Hematopoietic multipotent progenitor cell (in vitro differentiated cells): Measurements from ENCODE around the gene DCAF15. TPM values are rescaled to one million over a fixed set of nuclear protein-coding genes. Genes with fewer than 3 reads are reported as not detected.

ENCODE experiments used
- DNase-seq, 3 donors: peaks; one replicate each; pipeline ENCODE4 v3.0.0-alpha.2; 2011 to 2015; ENCODE audit warnings: low read depth in 2 of 3, low spot score in 2 of 3
- total RNA-seq: library from RNA; depleted of rRNA; stranded (reverse); fragments of >200 nt; gene quantifications from one replicate; pipeline ENCODE4 v1.2.3, GENCODE V29; 2012

DCAF15 gene
- total RNA-seq, 1 donor: 61.9 TPM

DNA sequence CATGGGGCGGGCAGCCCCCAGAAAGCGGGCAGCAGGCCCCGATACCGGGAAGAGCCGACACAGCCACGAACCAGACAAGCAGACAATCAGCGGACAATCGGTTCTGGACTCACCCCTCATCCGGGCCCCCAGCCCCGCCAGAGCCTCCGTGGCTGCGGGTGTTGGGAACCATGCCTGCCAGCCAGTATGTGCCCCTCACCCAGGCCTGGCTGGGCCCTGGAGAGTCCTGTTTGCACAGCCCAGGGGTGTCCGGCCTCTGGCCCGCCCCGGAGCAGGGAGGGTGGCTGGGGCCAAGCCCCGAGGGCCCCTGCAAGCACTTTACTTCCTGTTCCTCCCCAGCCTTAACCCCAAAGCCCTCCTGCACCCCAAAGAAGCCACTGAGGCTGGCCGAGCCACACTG is 21.9 kb upstream of the DCAF15 start:
- no peak for DNase-seq

DNA sequence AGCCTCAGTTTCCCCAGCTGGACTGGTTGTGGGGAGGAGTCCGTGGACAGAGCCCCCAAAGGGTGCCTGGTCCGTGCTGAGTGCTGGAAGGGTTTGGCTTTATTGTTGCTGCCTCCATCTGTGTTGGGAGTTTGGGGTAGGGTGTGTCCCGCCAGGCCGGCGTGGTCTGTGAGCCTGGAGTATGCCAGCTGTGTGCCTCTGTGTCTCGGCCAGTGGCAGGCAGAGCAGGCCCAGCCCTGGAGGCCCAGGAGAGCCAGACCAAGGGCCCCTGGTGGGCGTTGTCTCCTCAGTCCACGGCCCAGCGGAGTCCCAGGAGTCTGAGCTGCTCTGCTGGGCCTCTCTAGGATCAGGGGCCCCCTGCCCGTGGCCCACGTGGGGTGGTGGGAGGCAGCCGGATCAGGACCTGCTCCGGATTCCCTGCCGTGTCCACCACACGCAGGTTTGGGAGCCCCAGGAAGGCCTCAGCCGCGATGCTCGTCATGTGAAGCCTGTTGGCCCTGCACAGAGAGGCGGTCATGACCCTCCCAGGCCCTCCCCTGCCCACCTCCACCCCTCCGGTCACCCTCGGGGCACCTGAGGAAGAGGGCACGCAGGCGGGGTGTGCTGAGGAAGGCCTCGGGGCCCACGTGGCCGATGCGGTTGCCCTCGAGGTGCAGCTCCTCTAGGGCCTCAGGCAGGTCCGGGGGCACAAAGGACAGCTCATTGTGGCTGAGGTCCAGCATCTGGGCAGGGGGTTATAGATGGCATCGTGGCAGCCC is 20.7 kb upstream of the DCAF15 start:
- DNase-seq: no peak

DNA sequence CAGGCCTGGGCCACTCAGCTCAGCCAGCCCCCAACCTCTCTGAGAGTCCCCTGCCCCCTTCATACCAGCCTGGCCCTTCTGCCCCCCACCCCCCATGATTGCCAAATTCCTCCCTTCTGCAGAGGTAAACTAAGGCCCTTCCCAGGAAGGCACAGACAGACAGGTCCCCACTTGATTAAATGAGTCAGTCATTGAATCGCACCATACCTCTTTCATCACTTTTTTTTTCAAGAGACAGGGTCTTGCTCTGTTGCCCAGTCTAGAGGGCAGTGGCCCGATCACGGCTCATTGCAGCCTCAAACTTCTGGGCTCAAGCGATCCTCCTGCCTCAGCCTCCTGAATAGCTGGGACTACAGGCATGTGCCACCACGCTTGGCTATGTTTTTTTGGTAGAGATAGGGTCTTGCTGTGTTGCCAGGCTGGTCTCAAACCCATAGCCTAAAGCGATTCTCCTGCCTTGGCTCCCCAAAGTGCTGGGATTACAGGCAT is 20.1 kb upstream of the DCAF15 start:
- DNase-seq: no peak

DNA sequence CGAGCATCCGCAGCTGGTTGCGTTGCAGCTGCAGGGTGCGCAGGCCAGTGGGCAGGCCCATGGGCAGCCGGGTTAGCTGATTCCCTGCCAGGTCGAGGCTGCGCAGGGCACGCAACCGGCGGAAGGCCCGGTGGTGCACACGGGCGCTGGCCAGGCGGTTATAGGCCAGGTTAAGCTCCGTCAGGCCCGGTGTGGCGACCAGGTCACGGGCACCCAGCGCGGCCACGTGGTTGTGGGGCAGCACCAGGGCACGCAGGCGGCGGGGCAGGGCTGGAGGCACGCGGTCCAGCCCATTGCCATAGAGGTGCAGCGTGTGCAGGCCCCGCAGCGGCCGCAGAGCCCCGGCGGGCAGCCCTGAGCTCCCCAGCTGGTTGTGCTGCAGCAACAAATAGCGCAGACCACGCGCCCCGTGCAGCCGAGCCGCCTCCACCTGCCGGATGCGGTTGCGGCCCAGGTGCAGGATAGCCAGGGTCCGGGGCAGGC is 19.4 kb upstream of the DCAF15 start:
- DNase-seq: no peak

DNA sequence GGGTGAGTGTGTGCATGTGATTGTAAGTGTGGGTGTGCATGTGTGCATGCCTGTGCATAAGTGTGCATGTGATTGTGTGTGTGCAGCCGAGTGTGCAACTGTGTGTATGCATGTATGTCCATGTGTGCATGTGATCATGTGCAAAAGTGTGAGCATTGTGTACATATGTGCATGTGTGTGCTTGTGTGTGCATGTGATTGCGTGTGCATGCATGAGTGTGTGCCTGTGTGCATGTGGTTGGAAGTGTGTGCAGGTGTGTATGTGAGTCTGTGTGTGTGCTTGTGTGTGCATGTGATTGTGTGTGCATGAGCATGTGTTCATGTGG is 17.6 kb upstream of the DCAF15 start:
- no peak for DNase-seq

DNA sequence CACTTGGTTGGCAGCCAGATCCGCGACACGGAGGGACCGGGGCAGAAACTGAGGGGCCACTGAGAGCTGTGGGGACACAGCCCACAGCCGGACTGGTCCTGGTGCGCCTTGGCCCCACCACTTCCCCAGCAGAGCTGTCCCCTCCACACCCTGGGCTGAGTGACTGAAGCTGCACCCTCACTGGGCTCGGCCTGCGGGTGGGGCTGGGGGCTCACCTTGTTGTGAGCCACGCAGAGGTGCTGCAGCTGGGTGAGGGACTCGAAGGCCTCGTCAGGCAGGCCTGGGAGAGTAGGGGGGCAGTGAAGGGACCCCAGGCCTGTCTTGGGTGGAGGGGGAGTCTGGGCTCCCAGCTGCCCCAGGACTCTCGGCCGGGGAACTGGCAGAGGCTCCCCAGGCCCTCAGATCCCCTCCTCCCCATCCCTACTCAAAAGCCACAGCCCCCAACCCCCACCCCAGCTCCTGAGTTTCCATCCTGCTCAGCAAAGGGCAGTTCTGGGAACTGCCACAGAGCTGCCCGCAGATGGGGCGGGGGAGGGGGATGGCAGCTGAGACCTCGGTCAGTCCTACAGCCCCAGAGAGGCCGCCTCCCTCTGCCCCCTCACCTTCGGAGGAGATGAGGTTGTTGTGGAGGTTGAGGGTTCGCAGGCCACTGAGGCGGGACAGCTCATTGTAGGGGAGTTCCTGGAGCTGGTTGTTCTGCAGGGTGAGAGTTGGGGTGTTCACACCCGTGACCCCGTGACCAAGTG is 16.4 kb upstream of the DCAF15 start:
- DNase-seq: no peak

DNA sequence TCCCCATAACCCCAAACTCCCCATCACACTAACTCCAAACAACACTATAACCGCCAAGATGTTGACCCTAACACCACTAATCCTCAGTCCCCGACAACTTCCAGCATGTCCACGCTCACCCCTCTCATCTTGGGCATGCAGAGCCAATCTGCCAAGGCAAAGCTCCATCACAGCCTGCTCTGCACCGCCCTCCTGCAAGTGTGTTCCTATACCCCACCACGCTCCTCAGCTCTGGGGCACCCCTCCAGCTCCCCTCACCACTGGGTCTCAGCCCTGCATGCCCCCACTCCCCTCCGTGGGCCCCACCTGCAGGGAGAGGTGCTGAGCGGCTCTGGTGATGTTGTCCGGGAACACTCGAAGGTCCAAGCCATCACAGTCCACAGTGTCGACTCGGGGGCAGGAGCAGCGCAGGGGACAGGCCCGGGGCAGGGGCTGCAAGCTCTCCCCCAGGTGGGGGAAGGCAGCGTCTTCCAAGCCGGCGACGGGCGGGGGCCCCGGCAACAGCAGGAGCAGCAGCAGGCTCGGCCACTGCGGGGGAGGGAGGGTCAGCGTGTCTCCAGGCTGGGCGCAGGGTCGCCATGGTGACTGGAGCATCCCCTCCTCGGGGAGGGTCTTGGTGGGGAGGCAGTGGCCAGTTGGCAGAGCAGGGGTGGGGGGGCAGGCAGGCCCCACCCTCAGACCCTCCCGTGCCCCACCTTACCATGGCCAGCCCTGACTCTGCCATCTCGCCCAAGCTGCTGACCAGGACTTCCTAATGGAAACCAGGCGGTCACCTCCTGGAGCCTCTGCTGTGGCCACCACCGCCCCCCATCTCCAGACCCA is 14.6 kb upstream of the DCAF15 start:
- no peak for DNase-seq

DNA sequence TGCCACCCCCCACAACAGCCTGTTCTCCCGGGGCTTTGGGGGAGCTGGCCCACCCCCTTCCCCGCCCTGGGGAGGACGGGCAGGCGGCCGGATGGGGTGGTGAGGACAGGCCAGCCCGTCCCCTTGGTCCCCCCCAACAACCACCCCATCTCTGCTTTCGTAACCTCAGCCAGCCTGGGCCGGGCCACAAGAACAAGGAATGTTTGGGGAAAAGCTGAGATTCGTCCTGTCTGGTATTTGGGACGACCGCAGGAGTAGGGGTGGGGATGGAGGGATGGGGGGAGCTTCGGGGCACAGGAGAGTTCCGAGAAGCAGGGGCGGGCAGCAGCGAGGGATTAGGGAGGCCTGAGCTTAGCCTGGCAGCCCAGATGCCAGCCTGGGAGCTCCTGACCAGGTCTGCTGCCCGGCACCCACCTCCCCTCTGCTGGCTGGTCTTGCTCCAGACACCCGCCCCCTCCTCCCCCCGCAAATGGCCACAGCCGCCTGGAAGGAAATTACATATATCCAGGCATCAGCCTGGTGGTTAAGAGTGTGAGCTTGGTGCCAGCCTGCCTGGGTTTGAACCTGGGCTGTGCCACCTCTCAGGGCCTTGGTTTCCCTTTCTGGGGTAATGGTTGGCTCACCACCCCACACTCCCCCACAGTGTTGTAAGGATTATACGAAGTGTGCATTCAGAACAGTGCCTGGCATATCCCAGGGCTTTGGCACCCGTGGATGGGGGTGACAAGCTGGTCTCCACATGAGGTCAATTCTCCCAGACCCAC is 13.8 kb upstream of the DCAF15 start, which contains the start of gene PODNL1:
Gene PODNL1 (minus strand): TSS at position 117 of the 764 bp plus-strand sequence. CDS start 236 bp downstream, outside the sequence.
- peak in 1 of 3 donors; percentile 40 for DNase-seq

DNA sequence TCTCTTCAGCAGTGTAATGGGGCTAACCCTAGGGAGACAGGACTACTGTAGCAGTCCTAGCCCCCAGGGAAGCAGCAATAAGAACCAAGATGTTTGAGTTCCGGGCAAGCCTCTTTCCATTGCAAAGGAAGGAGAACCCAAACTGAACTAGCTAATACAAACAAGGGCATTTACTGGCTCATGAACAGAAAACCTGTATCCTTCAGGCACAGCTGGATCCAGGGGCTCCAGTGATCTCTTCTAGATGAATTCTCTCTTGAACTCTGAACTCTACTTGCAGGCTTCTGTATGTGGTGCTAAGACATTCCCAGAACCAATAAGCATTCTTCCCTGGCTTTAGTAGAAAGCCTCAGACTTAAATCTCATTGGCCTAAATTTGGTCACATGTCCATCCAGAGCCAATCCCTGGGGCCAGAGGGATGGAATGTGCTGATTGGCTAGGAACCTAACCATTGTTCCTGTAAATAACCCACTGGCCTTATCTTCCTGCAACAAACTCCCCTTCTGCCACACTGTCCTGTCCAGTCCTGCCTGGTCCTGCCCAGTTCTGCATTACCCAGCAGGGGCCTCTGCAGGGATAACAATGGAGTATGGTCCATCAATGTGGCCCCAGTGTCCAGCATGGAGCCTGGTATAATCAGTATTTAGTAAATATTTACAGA is 10.2 kb upstream of the DCAF15 start:
- no peak for DNase-seq

DNA sequence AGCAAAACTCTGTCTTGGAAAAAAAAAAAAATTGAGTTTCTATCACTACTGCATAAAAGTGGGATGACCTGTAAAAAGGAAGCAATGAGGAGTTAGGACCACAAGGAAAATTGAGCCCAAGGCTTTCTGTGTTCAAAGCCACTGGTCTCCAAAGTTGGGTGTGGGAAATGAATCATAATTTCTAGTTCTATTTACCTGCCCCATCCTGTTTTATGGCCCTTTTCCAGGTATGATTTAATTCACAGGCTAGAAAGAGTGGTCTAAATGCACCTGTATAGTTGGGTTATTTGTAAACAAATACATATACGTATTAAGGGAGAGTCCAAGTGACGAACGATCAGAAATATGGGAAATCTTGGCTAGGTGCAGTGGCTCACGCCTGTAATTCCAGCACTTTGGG is 5.9 kb upstream of the DCAF15 start:
- no peak for DNase-seq

DNA sequence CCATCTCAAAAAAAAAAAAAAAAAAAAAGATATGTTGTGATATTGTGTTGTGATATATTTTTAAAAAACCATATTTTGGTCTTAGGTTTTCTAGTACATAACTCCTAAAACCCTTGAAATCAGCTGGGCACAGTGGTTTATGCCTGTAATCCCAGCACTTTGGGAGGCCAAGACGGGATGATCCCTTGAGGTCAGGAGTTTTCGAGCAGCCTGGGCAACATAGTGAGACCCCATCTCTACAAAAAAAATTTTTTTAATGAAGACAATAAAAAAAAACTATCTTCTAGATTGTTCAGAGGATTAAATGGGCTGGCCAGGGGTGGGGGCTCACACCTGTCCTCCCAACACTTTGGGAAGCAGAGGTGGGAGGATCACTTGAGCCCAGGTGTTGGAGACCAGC is 1.3 kb upstream of the DCAF15 start:
- no peak for DNase-seq

DNA sequence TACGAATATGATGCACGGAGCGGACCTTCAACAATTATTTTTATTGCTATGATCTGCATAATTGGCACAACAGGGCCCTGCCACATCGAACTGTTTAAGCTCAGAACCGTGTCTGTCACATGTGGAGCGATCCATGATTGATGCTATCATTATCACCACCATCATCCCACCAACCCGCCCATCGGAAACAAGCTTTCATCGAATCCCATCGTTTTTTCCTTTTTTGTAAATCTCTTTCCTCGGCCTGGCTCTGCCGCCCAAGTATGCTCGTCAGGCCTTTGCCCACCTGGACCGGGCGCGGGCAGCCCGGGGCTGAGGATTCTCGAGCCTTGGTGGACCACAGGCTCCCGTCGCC is 533 bp upstream of the DCAF15 start:
- no peak for DNase-seq

DNA sequence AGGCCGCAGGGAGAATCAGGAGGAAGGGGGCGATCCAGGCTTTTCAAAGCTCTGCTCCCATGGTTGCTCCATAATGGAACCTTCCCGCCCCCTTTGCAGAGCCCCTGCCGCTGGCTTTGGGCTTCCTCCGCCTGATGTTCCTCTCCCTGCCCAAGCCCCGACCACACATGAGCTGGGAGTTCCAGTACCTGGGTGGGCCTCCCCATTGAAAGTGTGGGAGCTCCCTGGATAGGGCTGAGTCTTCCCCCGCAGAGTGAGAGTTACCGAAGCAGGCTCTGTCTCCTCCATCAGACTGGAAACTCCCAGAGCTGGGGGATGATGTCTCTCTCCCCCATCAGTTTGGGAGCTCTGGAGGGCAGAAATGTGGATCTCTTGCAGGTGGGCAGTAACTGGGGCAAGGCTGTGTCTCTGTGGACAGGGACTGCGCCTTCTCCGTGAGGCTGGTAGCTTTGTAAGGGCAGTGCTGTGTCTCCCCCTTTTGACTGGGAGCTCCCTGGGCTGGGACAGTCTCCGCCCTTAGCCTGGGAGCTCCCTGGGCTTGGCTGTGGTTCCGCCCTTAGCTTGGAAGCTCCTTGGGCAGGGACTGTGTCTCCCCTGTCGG is 722 bp downstream of the DCAF15 start:
- no peak for DNase-seq

DNA sequence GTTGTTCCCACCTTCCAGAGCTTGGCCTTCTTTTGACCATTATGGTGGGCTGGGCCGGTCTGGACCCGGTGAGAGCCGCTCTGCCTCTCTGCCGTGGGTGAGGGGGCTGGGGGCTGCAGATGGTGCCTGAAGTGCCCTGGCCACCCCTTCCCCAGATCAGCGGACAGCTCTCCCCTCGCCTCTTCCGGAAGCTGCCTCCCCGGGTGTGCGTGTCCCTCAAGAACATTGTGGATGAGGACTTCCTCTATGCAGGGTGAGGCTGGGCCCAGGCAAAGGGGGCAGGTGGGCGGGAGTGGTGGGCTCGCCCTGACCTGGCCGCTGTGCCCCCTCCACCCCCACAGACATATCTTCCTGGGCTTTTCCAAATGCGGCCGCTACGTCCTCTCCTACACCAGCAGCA is 1.9 kb downstream of the DCAF15 start:
- DNase-seq: no peak

DNA sequence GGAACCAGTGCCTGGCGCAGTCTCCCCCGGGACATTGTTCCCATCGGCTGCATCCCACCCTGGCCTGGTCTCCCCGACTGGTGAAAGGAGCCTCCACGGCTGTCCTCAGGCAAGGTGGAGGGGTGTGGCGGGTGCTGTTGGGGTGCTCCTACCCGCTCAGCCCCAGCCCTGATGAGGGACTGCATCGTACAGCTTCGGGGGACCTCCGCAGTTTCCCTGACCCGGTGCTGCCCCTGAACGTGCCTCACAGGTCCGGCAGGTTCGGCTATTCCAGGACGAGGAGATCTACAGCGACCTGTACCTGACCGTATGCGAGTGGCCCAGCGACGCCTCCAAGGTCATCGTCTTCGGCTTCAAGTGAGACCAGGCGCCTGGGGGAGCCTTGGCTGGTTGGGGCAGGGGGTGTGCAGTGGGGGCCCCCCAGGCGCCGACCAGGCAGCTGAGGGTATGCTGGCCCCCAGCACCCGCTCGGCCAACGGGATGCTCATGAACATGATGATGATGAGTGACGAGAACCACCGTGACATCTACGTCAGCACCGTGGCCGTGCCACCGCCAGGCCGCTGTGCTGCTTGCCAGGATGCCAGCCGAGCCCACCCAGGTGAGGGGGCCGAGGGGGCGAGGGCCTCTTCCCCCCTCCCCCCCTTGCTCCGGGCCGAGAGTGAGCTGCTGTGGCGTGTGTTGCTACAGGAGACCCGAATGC is 3.5 kb downstream of the DCAF15 start:
- DNase-seq: no peak

DNA sequence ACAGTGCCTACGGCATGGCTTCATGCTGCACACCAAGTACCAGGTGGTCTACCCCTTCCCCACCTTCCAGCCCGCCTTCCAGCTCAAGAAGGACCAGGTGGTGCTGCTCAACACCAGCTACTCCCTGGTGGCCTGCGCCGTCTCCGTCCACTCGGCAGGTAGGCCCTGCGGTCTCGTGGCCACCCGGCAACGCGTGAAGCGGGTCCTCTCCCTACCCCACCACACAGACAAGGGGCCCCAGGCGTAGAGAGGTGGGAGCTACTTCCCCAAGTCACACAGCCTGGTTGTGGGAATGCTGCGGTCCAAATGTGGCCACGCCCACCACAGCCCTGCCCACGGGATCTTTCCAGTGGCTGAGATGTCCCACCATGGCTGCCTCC is 4.0 kb downstream of the DCAF15 start:
- no peak for DNase-seq

DNA sequence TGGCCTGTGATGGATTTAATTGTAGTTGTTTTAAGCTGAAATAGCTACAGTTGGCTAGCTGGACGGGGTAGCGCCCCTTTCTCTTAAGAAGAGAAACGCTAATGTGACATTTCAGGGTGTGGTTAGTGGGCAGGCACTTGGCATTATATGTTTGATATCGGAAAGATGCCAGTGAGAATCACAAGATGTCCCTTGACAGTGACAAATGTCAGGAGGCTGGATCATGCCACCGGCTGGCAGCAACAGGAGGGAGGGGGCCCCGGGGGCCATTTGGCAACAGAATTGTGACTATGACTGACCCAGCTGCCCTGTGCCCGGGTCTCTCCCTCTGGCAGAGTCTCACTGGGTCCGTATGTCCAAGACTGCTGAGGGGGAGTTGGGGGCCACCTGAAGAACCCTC is 4.7 kb downstream of the DCAF15 start:
- no peak for DNase-seq

DNA sequence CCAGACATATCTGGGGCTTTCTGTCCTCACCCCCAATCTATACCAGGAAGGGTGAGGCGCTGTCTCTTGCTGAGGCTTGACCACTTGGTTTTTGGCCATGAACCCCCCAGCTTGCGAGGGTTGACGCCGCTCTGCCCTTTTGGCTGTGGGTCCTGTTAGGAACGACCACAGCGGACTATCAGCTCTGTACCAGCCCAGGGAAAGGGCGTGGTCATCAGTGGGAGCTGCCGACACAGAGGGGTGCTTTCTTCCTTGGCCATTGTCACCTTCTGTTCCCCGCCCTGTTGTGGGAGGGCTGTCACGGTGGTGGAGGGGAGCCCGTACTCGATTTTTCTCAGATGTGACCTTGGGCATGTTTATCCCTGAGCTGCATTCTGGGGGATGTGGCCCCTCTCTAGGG is 5.7 kb downstream of the DCAF15 start:
- no peak for DNase-seq
